HG03460 (cell line): ENCODE measurements around the gene IGFN1.
"Not testable (repeated sequence)": the region's sequence is repeated elsewhere in the genome, so short reads cannot be mapped to it uniquely, and the experiment has no call there.

Source experiments
- ATAC-seq: cut with Tn5 transposase; IDR thresholded peaks from one replicate; pipeline ENCODE4 v1.9.1; 2021; ENCODE audit not compliant: unreplicated experiment

IGFN1 gene

DNA sequence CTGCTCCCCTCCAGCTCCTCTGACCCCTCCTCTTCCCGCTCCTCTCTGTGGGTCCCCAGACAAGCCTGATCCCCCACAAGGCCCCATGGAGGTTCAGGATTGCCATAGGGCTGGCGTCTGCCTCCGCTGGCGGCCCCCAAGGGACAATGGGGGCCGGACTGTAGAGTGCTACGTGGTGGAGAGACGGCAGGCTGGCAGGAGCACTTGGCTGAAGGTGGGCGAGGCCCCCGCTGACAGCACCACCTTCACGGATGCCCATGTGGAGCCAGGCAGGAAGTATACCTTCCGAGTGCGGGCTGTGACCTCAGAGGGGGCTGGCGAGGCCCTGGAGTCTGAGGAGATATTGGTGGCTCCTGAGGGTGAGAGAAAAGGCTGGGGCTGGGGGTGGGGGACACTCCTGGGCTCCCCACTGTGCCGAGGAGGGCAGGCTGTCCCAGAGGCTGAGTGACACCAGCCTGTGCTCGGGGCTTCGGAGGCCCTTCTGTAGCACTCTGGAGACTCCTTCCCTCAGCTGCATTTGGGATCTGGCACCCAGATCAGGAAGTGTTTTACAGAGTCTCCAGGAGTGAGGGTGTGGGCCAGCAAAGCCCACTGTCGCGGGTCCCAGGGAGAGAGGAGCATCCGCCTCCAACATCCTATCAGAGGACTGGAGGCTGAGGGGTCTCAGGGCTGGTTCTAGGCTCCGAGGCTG is 25.9 kb downstream of the IGFN1 start:
- ATAC-seq, result no peak

DNA sequence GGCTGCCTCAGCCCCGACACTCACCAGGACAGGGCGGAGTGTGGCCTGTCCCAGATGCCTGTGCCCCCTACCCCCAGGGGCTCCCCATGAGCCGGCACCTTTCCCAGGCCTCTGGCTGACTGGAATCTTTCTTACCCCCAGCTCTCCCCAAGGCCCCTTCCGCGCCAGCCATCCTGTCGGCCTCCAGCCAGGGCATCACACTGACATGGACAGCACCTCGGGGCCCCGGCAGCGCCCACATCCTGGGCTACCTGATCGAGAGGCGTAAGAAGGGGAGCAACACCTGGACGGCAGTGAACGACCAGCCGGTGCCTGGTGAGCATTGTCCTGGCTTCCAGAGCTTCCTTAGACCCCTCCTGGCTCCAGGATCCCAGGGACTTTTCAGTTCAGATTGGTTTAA is 26.5 kb downstream of the IGFN1 start:
- no peak for ATAC-seq

DNA sequence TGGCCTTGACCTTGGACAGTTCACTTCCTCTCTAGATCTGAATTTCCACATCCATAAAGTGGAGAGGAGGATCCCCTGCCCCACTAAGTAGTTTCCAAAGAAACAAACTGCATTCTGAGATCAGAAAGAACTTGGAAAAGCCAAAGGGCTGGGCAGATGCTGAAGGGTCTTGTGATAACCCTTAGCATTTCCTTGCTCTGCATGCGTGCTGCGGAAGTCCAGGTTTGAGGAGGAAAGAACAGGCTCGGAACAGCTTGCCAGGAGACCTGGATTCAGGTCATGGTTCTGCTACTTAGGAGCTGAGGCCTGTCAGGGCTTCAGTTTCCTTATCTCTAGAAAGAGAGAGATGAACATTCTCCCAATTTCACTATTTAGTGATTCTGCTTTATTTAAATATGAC is 27.2 kb downstream of the IGFN1 start:
- ATAC-seq, result no peak

DNA sequence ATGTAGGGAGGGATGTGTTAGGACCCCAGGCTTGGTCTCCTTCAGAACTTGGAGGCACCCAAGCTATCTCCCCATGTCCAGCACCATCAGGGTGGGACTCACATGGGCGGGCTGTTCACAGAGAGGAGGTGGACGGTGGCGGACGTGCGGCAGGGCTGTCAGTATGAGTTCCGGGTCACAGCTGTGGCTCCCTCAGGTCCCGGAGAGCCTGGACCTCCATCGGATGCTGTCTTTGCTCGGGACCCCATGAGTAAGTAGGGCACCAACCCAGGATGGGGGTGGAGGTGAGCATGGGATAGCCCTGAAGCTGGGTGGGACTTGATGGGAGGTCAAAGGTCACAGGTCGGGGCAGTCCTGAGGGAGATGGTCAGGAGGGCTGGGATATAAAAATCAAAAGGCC is 27.8 kb downstream of the IGFN1 start:
- ATAC-seq, result no peak

DNA sequence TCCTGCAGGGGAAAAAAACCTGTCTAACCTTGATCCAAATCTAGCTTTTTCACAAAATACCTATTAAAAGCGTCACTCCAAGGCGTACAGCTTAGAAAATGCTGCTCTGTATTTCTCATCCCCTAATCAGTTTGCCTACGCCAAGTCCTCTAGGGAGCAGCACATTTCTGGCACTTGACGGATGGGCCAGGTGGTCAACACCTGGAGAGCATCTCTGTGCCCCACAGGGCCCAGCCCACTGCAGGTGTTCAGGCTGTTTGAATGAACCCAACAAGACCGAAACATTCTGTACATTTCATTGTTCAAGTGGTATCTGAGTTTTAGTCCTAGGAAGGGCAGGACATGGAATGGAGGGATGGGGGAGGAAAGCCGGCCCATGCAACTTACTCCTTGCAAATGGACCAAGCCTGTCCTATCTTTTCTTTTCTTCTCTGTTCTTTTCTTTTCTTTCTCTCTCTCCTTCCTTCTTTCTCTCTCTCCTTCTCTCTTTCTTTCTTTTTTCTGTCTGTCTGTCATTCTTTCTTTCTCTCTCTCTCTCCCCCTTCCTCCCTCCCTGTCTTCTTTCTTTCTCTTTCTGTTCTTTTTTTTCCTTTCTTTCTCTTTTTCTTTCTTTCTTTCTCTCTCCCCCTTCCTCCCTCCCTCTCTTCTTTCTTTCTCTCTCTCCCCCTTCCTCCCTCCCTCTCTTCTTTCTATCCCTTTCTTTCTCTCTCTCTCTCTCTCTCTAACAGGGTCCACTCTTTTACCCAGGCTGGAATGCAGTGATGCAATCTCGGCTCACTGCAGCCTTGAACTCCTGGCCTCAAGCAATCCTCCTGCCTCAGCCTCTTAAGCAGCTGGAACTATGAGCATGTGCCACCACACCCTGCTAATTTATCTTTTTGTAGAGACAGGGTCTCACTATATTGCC is 29.1 kb downstream of the IGFN1 start:
- no peak for ATAC-seq

DNA sequence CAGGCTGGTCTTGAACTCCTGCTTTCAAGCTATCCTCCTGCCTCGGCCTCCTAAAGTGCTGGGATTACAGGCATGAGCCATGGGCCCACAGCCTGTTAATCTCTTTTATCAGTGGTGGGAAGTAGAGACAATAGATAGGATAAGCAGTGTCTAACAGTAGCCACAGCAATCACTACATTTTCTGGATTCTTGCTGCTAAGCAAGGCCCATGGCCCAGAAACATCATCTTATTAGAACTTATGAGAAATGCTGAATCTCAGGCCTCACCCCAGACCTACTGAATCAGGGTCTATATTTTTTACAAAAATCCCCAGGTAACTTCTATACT is 29.7 kb downstream of the IGFN1 start:
- ATAC-seq, result no peak

DNA sequence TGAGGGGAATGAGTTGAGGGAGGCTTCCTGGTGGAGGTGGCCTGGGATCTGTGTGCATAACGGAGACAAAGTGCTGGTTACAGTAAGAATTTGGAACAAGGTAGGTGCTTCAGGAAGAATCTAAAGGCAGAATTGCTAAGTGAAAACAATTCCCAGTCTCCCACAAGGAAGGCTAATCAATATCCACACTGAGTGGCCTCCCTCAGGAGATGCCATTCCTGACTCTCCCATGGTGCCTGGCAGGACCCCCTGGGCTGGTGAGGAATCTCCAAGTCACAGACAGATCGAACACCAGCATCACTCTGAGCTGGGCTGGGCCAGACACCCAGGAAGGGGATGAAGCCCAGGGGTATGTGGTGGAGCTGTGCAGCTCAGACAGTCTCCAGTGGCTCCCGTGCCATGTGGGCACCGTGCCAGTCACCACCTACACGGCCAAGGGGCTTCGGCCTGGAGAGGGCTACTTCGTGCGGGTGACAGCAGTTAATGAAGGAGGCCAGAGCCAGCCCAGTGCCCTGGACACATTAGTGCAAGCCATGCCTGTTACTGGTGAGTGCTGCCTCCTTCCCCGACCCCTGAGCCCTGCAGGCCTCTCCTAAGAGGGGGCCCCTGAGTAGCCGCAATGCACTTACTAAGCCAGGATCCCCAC is 30.7 kb downstream of the IGFN1 start:
- ATAC-seq, result no peak

DNA sequence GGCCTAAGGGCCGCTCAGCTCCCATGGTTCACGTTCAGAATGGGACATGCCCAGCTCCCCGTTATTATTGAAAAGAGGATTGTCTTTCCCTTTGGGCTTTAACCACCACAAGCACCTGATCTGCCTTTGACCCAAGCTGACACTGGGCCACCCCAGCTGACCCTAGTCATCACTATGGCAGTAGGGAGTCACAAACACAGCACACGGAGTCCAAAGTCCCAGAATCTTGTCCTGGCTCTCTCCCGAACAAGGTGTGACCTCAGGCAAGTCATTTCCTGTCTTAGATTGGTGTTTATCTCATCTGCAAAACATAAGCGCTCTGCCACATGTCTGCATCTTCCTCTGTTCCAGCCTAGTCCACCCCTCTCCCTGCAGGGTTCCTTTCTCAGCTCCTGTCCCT is 31.5 kb downstream of the IGFN1 start:
- no peak for ATAC-seq

DNA sequence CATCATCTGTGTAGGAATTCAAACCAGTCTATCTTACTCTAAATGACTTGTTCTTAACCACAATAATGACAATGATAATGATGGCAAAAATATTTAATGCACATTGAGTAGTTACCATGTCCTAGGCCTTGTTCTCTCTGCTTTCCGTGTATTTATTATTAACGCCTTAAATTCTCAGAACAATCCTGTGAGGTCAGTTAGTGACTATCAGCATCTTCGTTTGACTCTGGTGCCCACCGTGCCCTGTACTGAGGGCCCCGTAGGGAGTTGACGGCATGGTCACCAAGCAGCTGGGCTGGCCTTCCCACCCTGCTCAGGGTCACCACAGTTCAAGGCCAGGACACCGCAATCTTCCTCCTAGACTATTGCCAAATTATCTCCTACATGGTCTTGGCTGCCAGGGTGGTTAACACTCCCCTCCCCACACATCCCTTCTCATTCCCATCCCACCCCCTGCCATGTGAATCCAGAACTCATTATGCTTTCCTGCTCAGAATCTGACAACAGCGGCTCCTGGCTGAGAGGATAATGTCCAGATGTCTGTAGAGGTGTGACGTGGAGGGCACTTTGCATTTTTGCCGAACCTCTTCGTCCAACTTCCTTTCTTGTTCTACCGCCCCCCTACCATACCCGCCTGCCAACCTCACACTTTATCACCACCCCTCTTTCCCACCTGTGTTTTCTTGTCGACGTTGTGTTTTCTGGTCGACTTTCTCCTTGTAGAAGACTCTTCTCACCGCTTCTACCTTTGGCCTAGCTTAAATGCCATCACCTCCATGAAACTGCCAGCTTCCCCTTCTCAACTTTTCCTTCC is 33.4 kb downstream of the IGFN1 start:
- no peak for ATAC-seq

DNA sequence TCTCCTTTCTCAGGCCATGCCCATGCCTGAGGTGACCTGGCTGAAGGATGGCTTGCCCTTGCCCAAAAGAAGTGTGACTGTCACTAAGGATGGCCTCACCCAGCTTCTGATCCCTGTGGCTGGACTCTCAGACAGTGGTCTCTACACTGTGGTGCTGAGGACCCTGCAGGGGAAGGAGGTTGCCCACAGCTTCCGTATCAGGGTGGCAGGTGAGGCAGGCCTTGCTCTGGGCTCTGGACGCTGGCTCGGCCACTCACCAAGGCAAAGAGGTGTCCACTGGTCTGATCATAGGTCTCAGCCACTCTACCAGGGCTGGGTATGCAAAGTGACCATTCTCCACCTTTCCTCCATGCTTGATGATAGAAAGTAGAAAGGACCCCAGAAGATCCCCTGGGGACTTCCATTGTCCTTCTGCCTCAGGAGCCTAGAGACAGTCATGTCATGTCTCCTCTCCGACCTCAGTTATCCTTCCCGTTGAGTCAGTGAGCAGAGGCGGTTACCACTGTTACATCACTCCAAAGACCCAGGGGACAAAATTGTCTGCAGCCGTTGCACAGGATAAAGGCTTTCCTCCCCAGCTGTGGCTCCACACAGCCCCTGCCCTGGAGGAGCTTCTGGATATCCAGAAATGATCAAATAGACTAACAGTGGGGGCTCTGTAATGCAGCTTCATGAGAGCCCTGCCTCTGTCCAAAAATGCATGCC is 34.2 kb downstream of the IGFN1 start:
- ATAC-seq, result no peak

DNA sequence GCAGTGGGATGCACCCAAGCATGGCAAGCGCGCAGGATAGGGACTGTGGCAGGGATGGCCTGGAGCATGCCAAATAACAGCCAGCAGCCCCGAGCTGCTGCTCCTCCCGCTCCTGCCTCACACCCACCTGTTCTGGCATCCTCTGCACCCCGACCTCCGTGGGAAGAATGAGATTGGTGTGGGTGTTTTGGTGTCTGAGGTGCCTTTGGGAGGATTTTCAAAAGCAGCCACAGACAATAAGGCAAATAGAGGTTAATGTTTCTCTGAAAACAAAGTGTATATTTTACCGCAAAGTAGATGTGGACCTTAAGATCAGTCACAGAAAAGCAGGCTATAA is 35.5 kb downstream of the IGFN1 start:
- no peak for ATAC-seq

DNA sequence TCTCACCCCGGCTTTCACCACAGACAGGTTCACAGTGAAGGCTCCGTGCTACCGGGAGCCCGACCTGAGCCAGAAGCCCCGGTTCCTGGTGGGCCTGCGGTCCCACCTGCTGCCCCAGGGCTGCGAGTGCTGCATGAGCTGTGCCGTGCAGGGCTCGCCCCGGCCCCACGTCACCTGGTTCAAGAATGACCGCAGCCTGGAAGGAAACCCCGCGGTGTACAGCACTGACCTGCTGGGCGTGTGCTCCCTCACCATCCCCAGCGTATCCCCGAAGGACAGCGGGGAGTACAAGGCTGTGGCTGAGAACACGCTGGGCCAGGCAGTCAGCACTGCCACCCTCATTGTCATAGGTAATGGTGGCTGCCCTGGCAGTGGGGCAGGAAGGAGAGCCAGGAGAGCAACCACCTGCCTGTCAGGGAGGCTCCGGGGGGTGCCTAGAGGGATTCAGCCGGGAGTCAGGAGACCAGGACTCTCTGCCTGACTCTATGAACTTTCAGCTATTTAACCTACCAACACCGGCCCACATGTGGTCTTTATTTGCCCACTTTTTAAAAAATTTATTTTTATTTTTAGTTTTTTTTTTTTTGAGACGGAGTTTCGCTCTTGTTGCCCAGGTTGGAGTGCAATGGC is 36.4 kb downstream of the IGFN1 start:
- ATAC-seq, result no peak

DNA sequence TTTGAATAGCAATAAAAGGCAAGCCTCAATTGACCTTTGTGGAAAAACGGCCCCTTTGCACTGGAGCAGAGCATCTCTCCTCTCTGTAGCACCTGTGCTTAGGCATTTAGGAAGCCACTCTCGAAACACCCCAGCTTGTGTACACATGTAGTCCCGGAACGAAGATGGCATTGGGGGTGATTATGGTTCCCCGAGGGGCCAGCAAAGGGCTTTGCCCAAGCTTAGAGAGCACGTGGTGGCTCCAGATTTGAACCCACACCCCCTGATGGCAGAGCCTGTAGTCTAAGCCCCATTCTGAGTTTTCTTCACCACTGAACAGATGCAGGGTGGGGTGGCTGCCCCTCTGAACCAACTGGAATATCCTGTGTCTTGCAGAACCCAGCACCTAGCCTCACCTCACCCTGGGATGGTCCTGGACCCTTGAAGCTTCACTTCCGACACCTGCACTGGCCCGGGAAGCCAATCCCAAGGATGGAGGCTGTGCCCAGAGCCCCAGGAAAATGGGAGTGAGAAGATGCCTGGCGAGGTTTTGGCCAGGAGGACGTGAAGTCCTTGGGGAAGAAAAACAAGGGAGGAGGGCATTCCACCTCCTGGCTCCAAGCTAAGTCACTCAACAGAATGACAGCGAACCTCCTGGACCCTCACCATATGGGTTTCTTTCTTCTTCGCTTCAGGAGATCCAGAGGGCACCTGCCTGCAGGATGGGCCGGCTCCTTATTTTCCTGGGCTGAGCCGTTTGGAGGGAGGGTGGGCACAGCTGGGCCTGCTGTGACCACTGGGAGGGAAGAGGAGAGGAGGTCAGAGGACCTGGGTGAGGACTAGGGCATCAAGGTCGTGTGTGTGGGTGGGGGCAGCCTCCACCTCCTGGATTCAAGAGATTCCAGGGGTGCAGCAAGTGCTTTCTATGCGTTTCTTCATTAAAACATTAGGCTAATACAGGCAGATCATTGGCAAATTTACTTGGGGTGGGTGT is 37.7 kb downstream of the IGFN1 start:
- no peak for ATAC-seq

DNA sequence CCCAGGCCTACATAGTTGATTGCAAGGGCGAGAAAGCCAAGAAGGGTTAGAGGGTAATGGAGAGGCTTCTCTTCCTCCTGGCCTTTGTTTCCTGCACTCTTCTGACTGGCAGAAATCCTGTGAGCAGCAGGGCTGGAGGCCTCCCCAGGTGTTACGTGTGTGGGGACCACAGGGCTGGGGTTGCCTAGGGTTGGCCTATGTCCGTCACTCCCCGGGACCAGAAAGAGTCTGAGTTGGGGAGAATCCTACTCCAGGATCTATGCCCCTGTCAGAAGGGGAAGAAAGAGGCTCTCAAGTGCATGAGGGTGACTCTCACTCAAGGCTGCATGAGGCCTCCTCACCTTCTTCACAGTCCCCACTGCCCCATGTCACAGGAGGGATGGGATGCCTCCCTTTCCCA is 38.5 kb downstream of the IGFN1 start:
- ATAC-seq, result no peak

DNA sequence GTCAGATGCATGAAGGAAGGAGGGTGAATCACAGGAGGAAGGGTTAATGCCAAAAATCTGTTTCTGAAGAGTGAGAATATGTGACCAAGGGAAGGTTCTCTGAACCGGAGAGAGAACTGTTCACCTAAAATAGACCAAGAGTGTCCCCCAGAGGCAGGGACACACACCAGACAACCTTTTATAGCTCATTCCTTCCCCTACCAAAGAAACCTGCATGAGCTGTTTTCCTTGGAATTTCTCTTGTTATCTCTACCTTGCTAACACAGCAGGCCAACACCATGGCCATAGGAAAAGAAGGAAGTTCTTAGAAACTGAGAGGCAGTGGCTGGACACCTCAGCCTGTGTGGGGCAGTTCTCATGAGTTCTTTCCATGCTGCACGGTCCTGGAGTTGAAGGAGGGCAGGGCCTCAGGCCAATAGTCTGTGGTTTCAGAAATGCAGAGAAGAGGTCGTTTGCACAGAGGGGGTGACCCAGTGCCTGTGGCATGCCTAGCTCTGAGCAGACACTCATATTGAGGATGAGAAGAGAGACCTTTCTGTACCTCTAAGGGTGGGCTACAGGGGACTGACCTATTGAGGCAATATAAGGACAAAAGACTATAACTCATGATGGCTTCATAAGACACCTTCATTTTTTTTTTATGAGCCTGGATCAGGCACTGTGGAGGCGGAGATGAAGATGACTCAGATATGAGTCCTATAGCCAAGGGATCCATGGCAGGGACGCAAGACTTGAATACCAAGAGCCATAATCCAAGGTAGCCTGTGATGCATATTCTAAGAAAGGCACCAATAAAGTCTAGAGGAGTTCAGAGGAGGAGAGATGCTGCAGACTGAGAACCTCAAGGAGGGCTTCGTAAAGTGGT is 39.4 kb downstream of the IGFN1 start:
- no peak for ATAC-seq

DNA sequence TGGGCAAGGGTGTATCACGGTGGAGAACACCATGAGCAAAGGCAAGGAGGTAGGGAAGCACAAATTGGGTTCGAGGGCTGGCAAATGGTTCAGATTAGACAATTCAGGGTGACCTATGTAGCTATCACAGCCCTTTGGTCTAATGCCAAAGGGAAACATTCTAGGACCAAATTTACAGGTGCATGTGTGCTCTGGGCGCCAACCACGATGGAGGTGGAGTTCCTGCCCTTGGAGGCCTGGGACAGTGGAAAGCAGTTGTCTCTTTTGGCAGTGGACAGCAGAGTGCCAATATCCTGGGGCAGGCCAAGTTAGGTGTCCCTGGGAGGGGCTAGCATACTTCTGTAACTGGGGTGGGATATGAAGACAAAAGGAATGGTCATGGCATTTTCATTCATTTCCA is 40.1 kb downstream of the IGFN1 start:
- ATAC-seq, result no peak

DNA sequence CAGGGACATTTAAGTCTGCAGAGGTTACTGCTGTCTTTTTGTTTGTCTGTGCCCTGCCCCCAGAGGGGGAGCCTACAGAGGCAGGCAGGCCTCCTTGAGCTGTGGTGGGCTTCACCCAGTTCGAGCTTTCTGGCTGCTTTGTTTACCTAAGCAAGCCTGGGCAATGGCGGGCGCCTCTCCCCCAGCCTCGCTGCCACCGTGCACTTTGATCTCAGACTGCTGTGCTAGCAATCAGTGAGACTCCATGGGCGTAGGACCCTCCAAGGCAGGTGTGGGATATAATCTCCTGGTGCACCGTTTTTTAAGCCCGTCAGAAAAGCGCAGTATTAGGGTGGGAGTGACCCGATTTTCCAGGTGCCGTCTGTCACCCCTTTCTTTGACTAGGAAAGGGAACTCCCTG is 49.0 kb downstream of the IGFN1 start:
- ATAC-seq, result not testable (repeated sequence)

DNA sequence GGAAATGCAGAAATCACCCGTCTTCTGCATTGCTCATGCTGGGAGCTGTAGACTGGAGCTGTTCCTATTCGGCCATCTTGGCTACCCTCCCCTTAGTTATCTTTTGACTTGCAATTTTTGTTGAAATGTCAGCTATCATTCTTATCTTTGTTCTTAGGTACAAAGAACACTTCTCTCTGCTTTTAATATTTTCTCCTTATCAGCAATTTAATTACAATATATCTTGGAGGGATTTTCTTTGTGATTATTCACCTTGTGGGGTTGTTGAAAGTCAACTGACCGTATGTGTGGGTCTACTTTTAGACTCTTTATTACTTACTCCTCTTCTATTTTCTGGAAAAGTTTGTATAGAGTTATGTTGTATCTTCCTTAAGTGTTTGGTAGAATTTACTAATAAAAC is 49.5 kb downstream of the IGFN1 start:
- no peak for ATAC-seq
